ENCODE results near the gene MGAT5B. TPM values are rescaled to one million over a fixed set of nuclear protein-coding genes. Genes with fewer than 3 reads are reported as not detected.

MGAT5B gene
- total RNA-seq, 2 donors from 2014 or later = 0.14 to 4.1 TPM

DNA sequence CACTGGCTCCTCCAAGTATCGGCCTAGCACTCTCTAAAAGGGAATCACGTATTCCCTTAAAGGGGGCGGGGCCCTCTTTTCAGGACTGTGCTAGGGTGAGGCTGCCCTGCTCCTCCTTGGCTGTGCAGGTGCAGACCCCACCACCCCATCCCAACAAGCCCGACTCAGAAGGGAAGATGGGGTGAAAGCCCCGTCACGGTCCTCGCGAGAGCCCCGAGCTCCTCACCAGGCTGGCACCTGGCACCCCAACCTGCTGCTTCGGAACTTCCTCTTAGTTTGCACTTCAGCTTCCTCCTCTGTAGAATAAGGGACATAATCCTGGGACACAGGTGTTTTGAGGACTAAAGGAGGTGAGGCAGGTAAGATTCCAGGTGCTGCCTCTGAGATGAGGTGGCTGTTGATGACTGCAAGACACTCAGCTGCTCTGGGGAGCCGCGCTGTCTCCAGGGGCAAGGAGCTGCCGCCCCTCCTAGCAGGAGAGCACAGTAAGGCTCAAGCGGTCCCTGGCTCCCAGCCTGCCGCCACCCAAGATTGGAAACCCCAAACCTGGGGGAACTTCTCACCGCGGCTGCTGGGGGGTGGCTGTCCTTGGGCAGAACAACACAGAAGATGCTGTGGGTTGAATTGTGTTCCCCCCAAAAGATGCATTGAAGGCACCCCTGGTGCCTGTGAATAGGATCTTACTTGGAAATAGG is 88.8 kb downstream of the MGAT5B start:
- TF ChIP-seq, protein P1, sequence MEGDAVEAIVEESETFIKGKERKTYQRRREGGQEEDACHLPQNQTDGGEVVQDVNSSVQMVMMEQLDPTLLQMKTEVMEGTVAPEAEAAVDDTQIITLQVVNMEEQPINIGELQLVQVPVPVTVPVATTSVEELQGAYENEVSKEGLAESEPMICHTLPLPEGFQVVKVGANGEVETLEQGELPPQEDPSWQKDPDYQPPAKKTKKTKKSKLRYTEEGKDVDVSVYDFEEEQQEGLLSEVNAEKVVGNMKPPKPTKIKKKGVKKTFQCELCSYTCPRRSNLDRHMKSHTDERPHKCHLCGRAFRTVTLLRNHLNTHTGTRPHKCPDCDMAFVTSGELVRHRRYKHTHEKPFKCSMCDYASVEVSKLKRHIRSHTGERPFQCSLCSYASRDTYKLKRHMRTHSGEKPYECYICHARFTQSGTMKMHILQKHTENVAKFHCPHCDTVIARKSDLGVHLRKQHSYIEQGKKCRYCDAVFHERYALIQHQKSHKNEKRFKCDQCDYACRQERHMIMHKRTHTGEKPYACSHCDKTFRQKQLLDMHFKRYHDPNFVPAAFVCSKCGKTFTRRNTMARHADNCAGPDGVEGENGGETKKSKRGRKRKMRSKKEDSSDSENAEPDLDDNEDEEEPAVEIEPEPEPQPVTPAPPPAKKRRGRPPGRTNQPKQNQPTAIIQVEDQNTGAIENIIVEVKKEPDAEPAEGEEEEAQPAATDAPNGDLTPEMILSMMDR (IDR thresholded peaks at IDR 0.05) = no peak
- TF ChIP-seq POLR2A (IDR thresholded peaks at IDR 0.05) = no peak
- no peak for TF ChIP-seq POLR2AphosphoS5 (IDR thresholded peaks at IDR 0.05)
- H3K36me3 ChIP-seq = no peaks in the 10 kb centered on the region
- no peaks in the 10 kb centered on the region for H3K9me3 ChIP-seq
- peaks cover 3% of the 10 kb centered on the region for H3K27me3 ChIP-seq (replicated peaks; ENCODE audit: insufficient read depth)
- DNase-seq (ENCODE audit: low spot score) = no peak
- no peaks in the 10 kb centered on the region for H3K4me1 ChIP-seq (replicated peaks)
- no peak overlapping the region for H3K27ac ChIP-seq
- intact Hi-C loops (cut with DNase I) = no loop called here
- WGBS = 87% methylated on average over 17 of the region's 17 CpGs
- H3K4me3 ChIP-seq = no peak overlapping the region

DNA sequence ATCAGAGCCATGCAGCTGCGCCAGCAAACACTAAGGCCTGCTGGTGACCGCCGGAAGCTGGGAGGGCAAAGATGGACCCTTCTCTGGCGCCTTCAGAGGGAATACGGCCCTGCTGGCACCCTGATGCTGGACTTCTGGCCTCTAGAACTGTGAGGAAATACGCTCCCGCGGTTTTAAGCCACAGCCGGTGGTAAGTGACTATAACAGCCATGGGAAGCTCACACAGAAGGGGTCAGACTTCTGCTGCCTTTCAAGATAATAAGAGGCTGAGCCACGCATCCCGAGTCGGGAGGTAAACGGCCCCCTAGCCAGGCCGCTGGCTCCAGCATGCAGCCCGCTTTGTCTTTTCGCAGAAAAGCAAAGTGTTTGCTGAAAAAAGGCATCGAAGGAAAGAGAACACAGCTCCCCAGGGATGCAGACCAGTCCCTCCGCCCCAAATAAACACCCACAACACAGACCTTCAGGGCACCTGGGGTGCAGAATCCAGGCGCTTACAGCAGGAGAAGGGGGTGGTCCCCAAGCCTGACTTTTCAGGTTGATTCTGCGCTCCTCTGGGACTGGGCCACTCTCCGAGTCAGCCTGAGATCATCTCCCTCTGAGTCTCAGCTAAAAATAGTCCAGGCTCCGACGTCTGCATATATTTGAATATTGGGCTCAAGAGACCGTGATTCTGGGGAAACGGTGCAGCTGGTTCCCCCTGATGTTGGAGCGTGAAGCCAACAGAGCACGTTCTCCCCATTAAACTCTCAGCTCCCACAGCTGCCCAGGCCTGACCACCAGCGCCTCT is 89.7 kb downstream of the MGAT5B start:
- no peak overlapping the region for H3K27ac ChIP-seq
- DNase-seq (ENCODE audit: low spot score) = no peak
- 47% methylated on average over 28 of the region's 28 CpGs for WGBS

DNA sequence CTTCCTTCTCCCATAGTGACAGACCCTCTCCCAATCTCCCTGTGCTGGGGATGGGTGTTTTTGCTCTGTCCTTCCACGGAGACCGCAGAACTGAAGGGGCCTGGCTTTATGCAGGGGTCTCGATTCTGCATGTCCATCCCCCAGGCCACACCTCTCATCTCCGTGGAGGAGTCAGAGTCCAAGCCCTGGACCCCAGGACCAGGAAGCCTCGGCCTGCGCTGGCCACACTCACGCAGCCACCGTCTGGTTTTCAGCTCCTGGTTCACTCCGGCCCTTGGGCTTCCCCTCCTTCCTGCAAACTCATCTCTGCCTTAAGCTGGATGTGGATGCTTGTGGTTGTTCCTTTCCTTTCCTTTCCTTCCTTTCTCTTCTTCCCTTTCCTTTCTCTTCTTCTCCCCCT is 90.8 kb downstream of the MGAT5B start:
- WGBS = 81% methylated on average over 9 of the region's 9 CpGs
- no peaks in the 10 kb centered on the region for H3K36me3 ChIP-seq
- H3K27me3 ChIP-seq (replicated peaks; ENCODE audit: insufficient read depth) = peaks cover 3% of the 10 kb centered on the region
- intact Hi-C loops (cut with DNase I) = no loop called here
- H3K27ac ChIP-seq = no peak overlapping the region
- no peak overlapping the region for H3K4me3 ChIP-seq
- TF ChIP-seq, protein P1 (IDR thresholded peaks at IDR 0.05) = no peak
- TF ChIP-seq POLR2AphosphoS5 (IDR thresholded peaks at IDR 0.05) (no peak), POLR2A (IDR thresholded peaks at IDR 0.05) (no peak)
- no peaks in the 10 kb centered on the region for H3K9me3 ChIP-seq
- no peaks in the 10 kb centered on the region for H3K4me1 ChIP-seq (replicated peaks)
- DNase-seq (ENCODE audit: low spot score) = no peak

More for the DNA sequence above, 89.7 kb downstream of the MGAT5B start:
- H3K9me3 ChIP-seq = no peaks in the 10 kb centered on the region
- H3K4me3 ChIP-seq = no peak overlapping the region
- H3K36me3 ChIP-seq = no peaks in the 10 kb centered on the region
- TF ChIP-seq POLR2AphosphoS5 (IDR thresholded peaks at IDR 0.05) (no peak), POLR2A (IDR thresholded peaks at IDR 0.05) (no peak)
- TF ChIP-seq, protein P1 (IDR thresholded peaks at IDR 0.05) = no peak
- intact Hi-C loops (cut with DNase I) = no loop called here
- H3K4me1 ChIP-seq (replicated peaks) = no peaks in the 10 kb centered on the region
- peaks cover 3% of the 10 kb centered on the region for H3K27me3 ChIP-seq (replicated peaks; ENCODE audit: insufficient read depth)

DNA sequence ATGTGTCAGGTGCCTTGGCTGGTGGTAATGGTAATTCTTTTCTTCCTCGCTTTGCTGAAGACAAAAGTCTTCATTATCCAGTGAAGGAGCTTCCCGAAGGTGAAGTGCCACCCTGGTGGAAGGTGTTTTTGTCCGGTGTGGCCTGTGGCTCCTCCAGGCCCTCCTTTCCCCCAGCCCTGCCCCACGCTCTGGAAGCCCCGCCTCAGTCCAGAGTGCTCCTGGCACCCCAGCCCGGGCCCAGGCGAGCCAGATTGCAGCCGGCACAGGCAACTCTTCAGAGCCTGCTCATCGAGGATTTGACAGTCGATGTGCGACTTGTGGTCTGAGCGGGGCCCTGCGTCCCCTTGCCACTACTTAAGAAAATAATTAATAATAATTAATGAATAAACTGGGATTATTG is 93.7 kb downstream of the MGAT5B start:
- Histone ChIP-seq H3K4me1 (replicated peaks) (no peaks in the 10 kb centered on the region), H3K27ac (no peak overlapping the region), H3K27me3 (replicated peaks; ENCODE audit: insufficient read depth) (peaks cover 3% of the 10 kb centered on the region), H3K4me3 (no peak overlapping the region), H3K9me3 (no peaks in the 10 kb centered on the region), H3K36me3 (no peaks in the 10 kb centered on the region)
- 70% methylated on average over 13 of the region's 13 CpGs for WGBS
- intact Hi-C loops (cut with DNase I) = no loop called here
- no peak for TF ChIP-seq POLR2AphosphoS5 (IDR thresholded peaks at IDR 0.05)
- TF ChIP-seq, protein P1 (IDR thresholded peaks at IDR 0.05) = no peak
- no peak for TF ChIP-seq POLR2A (IDR thresholded peaks at IDR 0.05)
- DNase-seq (ENCODE audit: low spot score) = no peak

Data from prostate gland (tissue), 2 donors.